Activated T-helper 17 cell treated with anti-CD3 and anti-CD28 coated beads, Interleukin-2, amount 50 U/mL, for 72 hours (primary cell): ENCODE results near the gene RHBDL2. TPM values are rescaled to one million over a fixed set of nuclear protein-coding genes. Genes with fewer than 3 reads are reported as not detected.
"Not testable (repeated sequence)": the region's sequence is repeated elsewhere in the genome, so short reads cannot be mapped to it uniquely, and the experiment has no call there.

Source experiments
- ATAC-seq: fragments of 150-1000 bp; cut with Tn5 transposase; replicated peaks from 2 replicates; pipeline ENCODE4 v1.10.0; 2021; ENCODE audit warnings: mild to moderate bottlenecking, moderate library complexity
- H3K27ac Mint-ChIP-seq: one replicate; pipeline ENCODE4 v1.8.0; 2022; ENCODE audit warnings: mixed read lengths
- H3K27me3 Mint-ChIP-seq: one replicate; pipeline ENCODE4 v1.8.0; 2022; ENCODE audit warnings: mixed read lengths
- H3K36me3 Mint-ChIP-seq: one replicate; pipeline ENCODE4 v1.8.0; 2022; ENCODE audit warnings: low read depth, mild to moderate bottlenecking, mixed read lengths
- H3K4me1 Mint-ChIP-seq: one replicate; pipeline ENCODE4 v1.8.0; 2022; ENCODE audit warnings: mixed read lengths
- H3K4me3 Mint-ChIP-seq: one replicate; pipeline ENCODE4 v1.8.0; 2022; ENCODE audit warnings: mild to moderate bottlenecking, mixed read lengths
- H3K9me3 Mint-ChIP-seq: one replicate; pipeline ENCODE4 v1.8.0; 2022; ENCODE audit warnings: mixed read lengths
- total RNA-seq, 2 donors: library from RNA; stranded (reverse); gene quantifications; one replicate each; pipeline ENCODE4 v1.2.3, GENCODE V29; 2022

Gene RHBDL2
- total RNA-seq, 2 donors from 2014 or later: not detected

GRCh38 chr1:38873027-38873969, 68.3 kb downstream of the RHBDL2 start, which contains the start of gene MYCBP:
Gene MYCBP, minus strand, starts transcription at chr1:38873348. Its CDS starts 43 bp downstream, at chr1:38873305.
- Mint-ChIP-seq H3K27ac (peak within 1 kb of the TSS; percentile 73), H3K4me3 (peak within 1 kb of the TSS; percentile 82), H3K9me3 (no peaks in the 10 kb centered on the region), H3K27me3 (no peaks in the 10 kb centered on the region), H3K36me3 (peaks cover 12% of the 10 kb centered on the region), H3K4me1 (peaks cover 13% of the 10 kb centered on the region)
- peak; percentile 100 for ATAC-seq

GRCh38 chr1:38872401-38873026, 69.1 kb downstream of the RHBDL2 start:
- H3K4me1 Mint-ChIP-seq: peaks cover 20% of the 10 kb centered on the region
- peak; percentile 31 for ATAC-seq
- H3K9me3 Mint-ChIP-seq: no peaks in the 10 kb centered on the region
- H3K27me3 Mint-ChIP-seq: no peaks in the 10 kb centered on the region
- H3K27ac Mint-ChIP-seq: peak overlapping the region; percentile 73
- H3K36me3 Mint-ChIP-seq: peaks cover 20% of the 10 kb centered on the region
- H3K4me3 Mint-ChIP-seq: peak overlapping the region; percentile 82

GRCh38 chr1:38870996-38871395, 70.6 kb downstream of the RHBDL2 start:
- H3K9me3 Mint-ChIP-seq: no peaks in the 10 kb centered on the region
- no peaks in the 10 kb centered on the region for H3K27me3 Mint-ChIP-seq
- ATAC-seq: no peak
- peak overlapping the region; percentile 73 for H3K27ac Mint-ChIP-seq
- peak overlapping the region; percentile 82 for H3K4me3 Mint-ChIP-seq
- peaks cover 32% of the 10 kb centered on the region for H3K36me3 Mint-ChIP-seq
- peaks cover 20% of the 10 kb centered on the region for H3K4me1 Mint-ChIP-seq

- H3K36me3 Mint-ChIP-seq: peaks cover 66% of the 10 kb centered on the region
Measured at GRCh38 chr1:38867208-38867607, 74.4 kb downstream of the RHBDL2 start.

GRCh38 chr1:38865112-38865715, 76.4 kb downstream of the RHBDL2 start:
- H3K36me3 Mint-ChIP-seq: peaks cover 61% of the 10 kb centered on the region
- no peak for ATAC-seq

More at GRCh38 chr1:38867208-38867607, 74.4 kb downstream of the RHBDL2 start:
- Mint-ChIP-seq H3K27me3 (no peaks in the 10 kb centered on the region), H3K4me1 (peaks cover 18% of the 10 kb centered on the region), H3K4me3 (no peak overlapping the region), H3K9me3 (no peaks in the 10 kb centered on the region), H3K27ac (no peak overlapping the region)
- ATAC-seq: no peak

GRCh38 chr1:38860454-38860795, 81.2 kb downstream of the RHBDL2 start:
- H3K27ac Mint-ChIP-seq: peak overlapping the region; percentile 71
- peak overlapping the region; percentile 86 for H3K4me3 Mint-ChIP-seq
- no peaks in the 10 kb centered on the region for H3K9me3 Mint-ChIP-seq
- no peaks in the 10 kb centered on the region for H3K27me3 Mint-ChIP-seq
- H3K36me3 Mint-ChIP-seq: peaks cover 67% of the 10 kb centered on the region
- ATAC-seq: no peak
- peaks cover 8% of the 10 kb centered on the region for H3K4me1 Mint-ChIP-seq

More at GRCh38 chr1:38865112-38865715, 76.4 kb downstream of the RHBDL2 start:
- H3K27ac Mint-ChIP-seq: no peak overlapping the region
- no peaks in the 10 kb centered on the region for H3K27me3 Mint-ChIP-seq
- H3K4me1 Mint-ChIP-seq: peaks cover 7% of the 10 kb centered on the region
- no peaks in the 10 kb centered on the region for H3K9me3 Mint-ChIP-seq
- no peak overlapping the region for H3K4me3 Mint-ChIP-seq

GRCh38 chr1:38859561-38860453, 81.8 kb downstream of the RHBDL2 start, which contains the start of gene RRAGC:
Gene RRAGC, minus strand, starts transcription at chr1:38859772. Its CDS starts 126 bp downstream, at chr1:38859646.
- Mint-ChIP-seq H3K36me3 (peaks cover 67% of the 10 kb centered on the region), H3K4me1 (peaks cover 12% of the 10 kb centered on the region), H3K27me3 (no peaks in the 10 kb centered on the region), H3K4me3 (peak within 1 kb of the TSS; percentile 86), H3K9me3 (no peaks in the 10 kb centered on the region), H3K27ac (peak within 1 kb of the TSS; percentile 92)
- ATAC-seq: peak; percentile 93

GRCh38 chr1:38858833-38859560, 82.6 kb downstream of the RHBDL2 start:
- ATAC-seq: peak; percentile 56
- no peaks in the 10 kb centered on the region for H3K9me3 Mint-ChIP-seq
- H3K27me3 Mint-ChIP-seq: no peaks in the 10 kb centered on the region
- peak overlapping the region; percentile 92 for H3K27ac Mint-ChIP-seq
- H3K4me3 Mint-ChIP-seq: peak overlapping the region; percentile 86
- H3K36me3 Mint-ChIP-seq: peaks cover 67% of the 10 kb centered on the region
- peaks cover 12% of the 10 kb centered on the region for H3K4me1 Mint-ChIP-seq

GRCh38 chr1:38852780-38853179, 88.8 kb downstream of the RHBDL2 start:
- Mint-ChIP-seq H3K27ac (peak overlapping the region; percentile 83), H3K4me1 (peaks cover 23% of the 10 kb centered on the region), H3K27me3 (no peaks in the 10 kb centered on the region), H3K36me3 (peaks cover 94% of the 10 kb centered on the region), H3K4me3 (peak overlapping the region; percentile 73), H3K9me3 (no peaks in the 10 kb centered on the region)
- peak; percentile 94 for ATAC-seq

GRCh38 chr1:38848071-38848470, 93.6 kb downstream of the RHBDL2 start:
- no peaks in the 10 kb centered on the region for H3K9me3 Mint-ChIP-seq
- ATAC-seq: no peak
- H3K27me3 Mint-ChIP-seq: no peaks in the 10 kb centered on the region
- no peak overlapping the region for H3K4me3 Mint-ChIP-seq
- H3K4me1 Mint-ChIP-seq: peaks cover 14% of the 10 kb centered on the region
- peaks cover 94% of the 10 kb centered on the region for H3K36me3 Mint-ChIP-seq
- H3K27ac Mint-ChIP-seq: no peak overlapping the region

GRCh38 chr1:38846210-38846609, 95.4 kb downstream of the RHBDL2 start:
- Mint-ChIP-seq H3K27ac (no peak overlapping the region), H3K9me3 (no peaks in the 10 kb centered on the region)
- ATAC-seq: no peak

GRCh38 chr1:38845088-38845487, 96.5 kb downstream of the RHBDL2 start:
- peaks cover 89% of the 10 kb centered on the region for H3K36me3 Mint-ChIP-seq
- not testable (repeated sequence) for H3K4me3 Mint-ChIP-seq, H3K4me1 Mint-ChIP-seq, H3K27me3 Mint-ChIP-seq, H3K9me3 Mint-ChIP-seq, ATAC-seq, H3K27ac Mint-ChIP-seq

More at GRCh38 chr1:38846210-38846609, 95.4 kb downstream of the RHBDL2 start:
- H3K4me1 Mint-ChIP-seq: peaks cover 6% of the 10 kb centered on the region
- H3K36me3 Mint-ChIP-seq: peaks cover 91% of the 10 kb centered on the region
- H3K27me3 Mint-ChIP-seq: no peaks in the 10 kb centered on the region
- no peak overlapping the region for H3K4me3 Mint-ChIP-seq

- peaks cover 9% of the 10 kb centered on the region for H3K4me1 Mint-ChIP-seq
- no peak overlapping the region for H3K4me3 Mint-ChIP-seq
- no peaks in the 10 kb centered on the region for H3K27me3 Mint-ChIP-seq
- H3K9me3 Mint-ChIP-seq: no peaks in the 10 kb centered on the region
- peaks cover 72% of the 10 kb centered on the region for H3K36me3 Mint-ChIP-seq
- ATAC-seq: no peak
- H3K27ac Mint-ChIP-seq: peak overlapping the region; percentile 35
Measured at GRCh38 chr1:38840281-38840680, 101.3 kb downstream of the RHBDL2 start.
